H54 (cell line): ENCODE measurements around the gene FAAP24.
"Not testable (repeated sequence)": the region's sequence is repeated elsewhere in the genome, so short reads cannot be mapped to it uniquely, and the experiment has no call there.

Experiments used
- DNase-seq: peaks from one replicate; pipeline ENCODE4 v3.0.0; 2011; ENCODE audit warnings: low spot score, mixed read lengths; ENCODE audit not compliant: insufficient read length
- FAIRE-seq: peaks from 3 replicates; lab custom pipeline; 2011; peaks lifted over from hg19 to GRCh38; lab: Jason Lieb, UNC
- POLR2A ChIP-seq: IDR thresholded peaks from 2 replicates; pipeline ENCODE4 v1.6.1; 2011; ENCODE audit warnings: low read depth, mild to moderate bottlenecking, low read length

Gene FAAP24

DNA sequence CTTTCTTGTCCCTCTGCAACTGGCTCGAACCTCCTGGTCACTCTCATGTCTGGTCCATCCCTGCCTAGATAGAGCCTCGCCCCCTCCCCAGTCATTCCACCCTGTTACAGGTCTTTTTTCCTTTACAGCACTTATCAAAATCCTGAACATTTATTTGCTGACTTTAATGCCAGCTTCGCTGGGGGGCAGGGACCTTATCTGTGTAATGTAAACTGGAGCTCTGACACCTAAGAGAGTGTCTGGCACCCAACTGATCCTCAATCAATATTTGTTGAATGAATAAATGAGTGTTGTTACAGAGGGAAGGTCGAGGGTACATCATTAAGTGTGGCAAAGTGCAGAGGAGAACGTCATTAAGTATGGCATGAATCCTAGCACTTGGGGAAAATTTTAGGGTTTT lies 16.7 kb downstream of the FAAP24 start:
- DNase-seq = no peak
- no peak for FAIRE-seq

DNA sequence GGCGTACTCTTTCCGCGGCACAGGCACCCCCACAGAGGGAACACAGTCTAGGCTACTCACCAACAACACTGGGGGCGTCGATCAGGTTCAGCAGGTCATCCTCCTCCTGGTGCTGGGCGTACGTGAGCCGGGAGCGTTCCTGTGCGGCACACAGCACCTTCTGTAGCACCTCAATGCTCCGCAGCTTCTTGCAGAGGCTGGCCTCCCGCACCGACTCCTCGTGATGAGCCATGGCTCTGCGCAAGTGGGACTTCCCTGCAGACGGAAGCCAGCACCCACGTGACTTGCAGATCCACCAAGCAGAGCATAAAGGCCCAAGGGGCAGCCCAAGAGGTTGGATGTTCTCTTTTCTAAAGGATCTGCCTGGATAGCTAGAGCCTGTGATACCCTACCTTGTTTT lies 23.9 kb downstream of the FAAP24 start:
- DNase-seq = not testable (repeated sequence)

More for the DNA sequence above, 16.7 kb downstream of the FAAP24 start:
- TF ChIP-seq POLR2A = no peak

DNA sequence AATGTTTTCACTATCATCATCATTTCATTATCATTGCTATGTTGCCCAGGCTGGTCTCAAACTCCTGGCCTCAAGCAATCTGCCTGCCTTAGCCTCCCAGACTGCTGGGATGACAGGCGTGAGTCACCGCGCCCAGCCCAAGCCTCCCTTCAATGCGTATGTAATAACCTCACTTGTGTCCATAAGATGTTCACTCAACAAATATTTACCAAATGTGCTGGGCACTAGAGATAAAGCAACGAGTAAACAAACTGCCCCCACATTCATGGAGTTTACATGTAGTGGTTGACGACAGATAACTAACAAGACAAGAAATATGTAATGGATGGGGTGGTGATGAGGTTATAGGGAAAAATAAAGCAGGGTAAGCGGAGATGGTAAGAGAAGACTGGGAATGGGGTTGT lies 25.0 kb downstream of the FAAP24 start:
- not testable (repeated sequence) for DNase-seq, FAIRE-seq

More for the DNA sequence above, 23.9 kb downstream of the FAAP24 start:
- FAIRE-seq = not testable (repeated sequence)

DNA sequence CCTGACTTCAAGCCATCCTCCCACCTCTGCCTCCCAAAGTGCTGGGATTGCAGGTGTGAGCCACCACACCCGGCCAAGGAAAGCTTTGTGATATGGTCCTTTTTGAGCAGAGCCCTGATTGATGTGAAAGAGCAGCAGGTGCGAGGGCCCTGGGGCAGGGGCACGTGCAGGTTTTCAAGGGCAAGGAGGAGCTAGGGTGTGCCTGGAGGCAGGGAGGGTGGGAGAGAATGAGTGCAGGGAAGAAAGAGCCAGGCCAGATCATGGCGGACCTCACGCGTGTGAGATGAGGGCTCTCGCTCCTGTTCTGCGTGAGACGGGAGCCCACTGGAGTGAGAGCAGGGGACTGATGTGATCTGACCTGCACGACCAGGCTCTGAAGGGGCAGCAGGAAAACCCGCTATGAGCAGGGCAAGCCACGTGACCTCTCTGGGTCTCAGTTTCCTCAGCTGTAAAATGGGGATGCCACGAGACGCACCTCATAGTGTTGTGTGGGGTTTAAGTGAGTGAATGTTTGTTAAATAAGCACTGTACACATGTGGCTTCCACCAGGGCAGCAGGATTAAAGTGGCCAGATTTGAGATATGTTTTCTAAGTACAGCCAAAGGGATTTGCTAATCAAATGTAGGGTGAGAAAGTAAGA lies 25.8 kb downstream of the FAAP24 start:
- FAIRE-seq = no peak

DNA sequence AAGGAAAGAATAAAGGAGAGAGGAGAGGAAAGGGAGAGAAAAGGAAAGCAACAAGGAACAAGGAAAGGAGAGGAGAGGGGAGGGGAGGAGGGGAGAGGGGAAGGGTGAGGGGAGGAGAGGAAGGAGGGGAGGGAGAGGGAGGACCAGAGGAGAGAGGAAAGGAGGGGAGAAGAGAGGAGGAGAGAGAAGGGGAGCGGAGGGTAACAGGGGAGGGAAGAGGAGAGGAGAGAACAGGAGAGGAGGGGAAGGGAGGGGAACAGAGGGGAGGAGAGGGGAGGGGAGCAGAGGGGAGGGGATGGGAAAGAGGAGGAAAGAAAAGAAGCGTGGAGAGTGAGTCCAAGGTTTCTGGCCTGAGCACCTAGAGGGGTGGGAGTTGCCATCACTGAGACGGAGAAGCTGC lies 26.7 kb downstream of the FAAP24 start:
- FAIRE-seq (no peak), DNase-seq (no peak)
- TF ChIP-seq POLR2A = no peak

More for the DNA sequence above, 25.8 kb downstream of the FAAP24 start:
- no peak for DNase-seq
- no peak for TF ChIP-seq POLR2A

DNA sequence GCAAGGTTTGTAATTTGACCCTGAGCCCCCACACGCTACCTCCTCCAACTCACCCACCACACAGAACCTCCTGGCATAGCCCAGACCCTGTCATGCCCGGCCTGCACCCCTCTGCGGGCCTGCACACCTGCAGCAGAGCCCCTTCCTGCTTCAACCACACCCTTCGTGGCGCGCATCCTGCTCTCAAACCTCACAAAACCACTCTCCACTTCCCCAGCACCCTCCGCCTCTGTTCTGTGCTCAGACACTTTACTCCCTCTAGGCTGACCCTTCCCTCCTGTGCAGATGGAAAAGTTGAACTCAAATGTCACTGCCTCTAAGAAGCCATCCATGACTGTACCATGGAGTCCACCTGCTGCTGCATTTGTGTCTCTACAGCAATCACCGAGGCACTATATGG lies 28.5 kb downstream of the FAAP24 start:
- no peak for DNase-seq
- no peak for TF ChIP-seq POLR2A

DNA sequence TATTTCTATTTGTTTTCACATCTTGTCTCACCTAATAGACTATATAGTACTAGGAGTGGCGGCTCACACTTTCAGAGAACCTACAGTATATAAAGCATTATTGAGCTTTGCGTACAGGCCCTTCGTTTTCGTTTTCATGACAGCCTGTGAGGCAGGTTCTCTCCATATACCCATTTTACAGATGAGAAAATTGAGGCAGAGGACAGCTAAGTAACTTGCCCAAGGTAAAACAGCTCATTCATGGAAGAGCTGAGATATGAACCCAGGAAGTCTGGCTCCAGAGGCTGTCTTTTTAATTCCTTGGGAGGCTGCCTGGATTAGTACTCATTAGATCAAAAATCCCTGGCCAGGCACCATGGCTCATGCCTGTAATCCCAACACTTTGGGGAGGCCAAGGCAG lies 28.9 kb downstream of the FAAP24 start:
- DNase-seq = no peak
- no peak for TF ChIP-seq POLR2A
- no peak for FAIRE-seq

More for the DNA sequence above, 28.5 kb downstream of the FAAP24 start:
- FAIRE-seq = no peak

DNA sequence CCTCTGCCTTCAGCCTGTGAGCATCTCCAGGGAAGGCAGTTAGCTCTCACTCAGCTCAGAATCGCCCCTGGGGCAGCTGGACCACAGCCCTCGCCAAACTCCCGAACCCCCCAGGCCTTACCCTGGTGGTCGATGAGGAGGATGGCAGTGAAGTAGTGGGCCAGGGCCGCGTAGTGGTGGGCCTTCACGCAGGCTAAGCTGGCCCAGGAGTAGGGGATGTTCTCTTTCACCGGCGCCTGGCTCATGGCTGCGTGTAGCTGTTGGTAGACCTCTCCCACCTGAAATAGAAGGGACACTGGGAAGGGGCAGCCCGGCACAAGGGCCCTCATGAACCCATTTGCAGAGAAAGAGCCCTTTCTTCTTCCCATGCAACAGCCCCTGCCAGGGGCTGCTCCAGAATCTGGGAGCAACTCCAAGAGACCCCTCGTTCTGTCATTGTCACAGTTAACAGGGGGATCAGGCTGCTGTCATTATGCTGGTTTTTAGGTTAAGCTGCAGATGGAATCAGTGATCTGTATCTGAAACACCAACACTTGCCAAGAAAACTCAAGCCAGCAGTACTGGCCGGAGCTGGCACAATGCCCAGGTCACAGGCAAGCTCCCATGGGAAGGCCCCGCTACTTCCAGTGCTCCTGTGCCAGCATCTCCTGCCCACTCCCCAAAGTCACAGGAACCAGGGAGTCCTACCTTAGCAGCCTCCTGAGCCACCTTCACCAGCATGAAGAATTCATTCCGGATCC lies 30.3 kb downstream of the FAAP24 start:
- FAIRE-seq = not testable (repeated sequence)

DNA sequence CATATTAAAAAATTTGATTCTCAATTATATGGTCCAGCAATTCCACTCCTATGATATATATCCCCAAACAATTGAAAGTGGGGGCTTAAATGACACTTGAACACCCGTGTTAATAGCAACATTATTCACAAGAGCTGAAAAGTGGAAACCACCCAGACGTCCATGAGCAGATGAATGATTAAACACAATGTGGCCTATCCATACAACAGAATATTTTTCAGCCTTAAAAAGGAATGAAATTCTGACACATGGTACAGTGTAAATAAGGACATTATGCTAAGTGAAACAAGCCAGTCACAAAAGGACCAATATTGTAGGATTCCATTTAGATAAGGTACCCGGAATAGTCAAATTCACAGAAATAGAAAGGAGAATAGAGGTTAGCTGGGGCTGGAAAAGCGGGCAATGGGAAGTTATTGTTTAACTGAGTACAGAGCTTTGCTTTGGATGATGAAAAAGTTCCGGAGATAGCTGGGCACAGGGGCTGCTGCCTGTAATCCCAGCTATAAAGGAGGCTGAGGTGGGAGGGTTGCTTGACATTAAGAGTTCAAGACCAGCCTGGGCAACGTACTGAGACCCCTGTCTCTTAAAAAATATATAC lies 31.5 kb downstream of the FAAP24 start:
- not testable (repeated sequence) for FAIRE-seq, DNase-seq

More for the DNA sequence above, 30.3 kb downstream of the FAAP24 start:
- not testable (repeated sequence) for DNase-seq

DNA sequence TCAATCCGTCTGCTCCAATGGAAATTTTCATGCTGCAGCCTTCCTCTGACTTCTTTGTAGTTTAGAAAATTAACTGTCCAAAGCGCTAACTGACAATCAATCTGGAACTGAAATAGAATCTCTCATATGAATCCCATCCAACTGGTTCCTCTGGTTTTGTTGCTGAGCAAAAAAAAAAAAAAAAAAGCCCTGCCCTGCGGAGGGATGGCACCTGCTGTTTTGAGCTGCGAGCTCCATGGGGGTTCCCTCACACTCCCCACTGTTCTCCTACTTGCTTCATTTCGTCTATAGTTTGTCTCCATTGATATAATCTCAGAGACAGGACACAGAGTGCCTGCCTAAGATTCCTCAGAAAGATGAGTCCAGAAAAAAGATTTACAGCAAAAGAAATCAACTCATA lies 33.4 kb downstream of the FAAP24 start:
- no peak for FAIRE-seq
- no peak for DNase-seq
- TF ChIP-seq POLR2A = no peak

DNA sequence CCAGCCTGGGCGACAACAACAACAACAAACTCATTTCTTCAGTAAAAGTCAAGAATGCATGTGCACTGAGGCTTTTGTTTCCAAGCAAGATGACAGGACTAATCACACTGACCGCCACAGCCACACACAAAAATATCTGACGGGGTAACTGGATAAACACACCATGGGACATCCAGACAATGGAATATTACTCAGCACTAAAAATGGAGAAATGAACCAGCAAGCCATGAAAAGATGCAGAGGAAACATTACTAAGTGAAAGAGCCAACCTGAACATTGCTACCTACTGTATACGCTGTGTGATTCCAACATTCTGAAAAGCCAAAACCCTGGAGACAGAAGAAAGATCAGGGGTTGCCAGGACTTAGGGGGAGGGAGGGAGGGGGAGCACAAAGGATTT lies 36.7 kb downstream of the FAAP24 start:
- DNase-seq (no peak), FAIRE-seq (no peak)
- no peak for TF ChIP-seq POLR2A

DNA sequence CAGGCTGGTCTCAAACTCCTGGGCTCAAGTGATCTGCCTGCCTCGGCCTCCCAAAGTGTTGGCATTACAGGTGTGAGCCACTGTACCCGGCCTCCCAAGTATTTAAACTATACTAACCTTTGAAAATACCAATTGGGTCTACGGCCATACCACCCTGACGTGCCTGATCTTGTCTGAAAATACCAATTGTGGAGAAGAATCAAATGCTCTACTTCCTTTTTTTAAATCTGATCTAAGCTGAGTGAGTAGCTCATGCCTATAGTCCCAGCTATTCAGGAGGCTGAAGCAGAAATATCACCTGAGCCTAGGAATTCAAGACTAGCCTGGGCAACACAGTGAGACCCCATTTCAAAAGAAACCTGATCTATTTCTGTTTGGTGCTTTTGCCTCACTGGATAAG lies 38.8 kb downstream of the FAAP24 start:
- not testable (repeated sequence) for FAIRE-seq, DNase-seq

DNA sequence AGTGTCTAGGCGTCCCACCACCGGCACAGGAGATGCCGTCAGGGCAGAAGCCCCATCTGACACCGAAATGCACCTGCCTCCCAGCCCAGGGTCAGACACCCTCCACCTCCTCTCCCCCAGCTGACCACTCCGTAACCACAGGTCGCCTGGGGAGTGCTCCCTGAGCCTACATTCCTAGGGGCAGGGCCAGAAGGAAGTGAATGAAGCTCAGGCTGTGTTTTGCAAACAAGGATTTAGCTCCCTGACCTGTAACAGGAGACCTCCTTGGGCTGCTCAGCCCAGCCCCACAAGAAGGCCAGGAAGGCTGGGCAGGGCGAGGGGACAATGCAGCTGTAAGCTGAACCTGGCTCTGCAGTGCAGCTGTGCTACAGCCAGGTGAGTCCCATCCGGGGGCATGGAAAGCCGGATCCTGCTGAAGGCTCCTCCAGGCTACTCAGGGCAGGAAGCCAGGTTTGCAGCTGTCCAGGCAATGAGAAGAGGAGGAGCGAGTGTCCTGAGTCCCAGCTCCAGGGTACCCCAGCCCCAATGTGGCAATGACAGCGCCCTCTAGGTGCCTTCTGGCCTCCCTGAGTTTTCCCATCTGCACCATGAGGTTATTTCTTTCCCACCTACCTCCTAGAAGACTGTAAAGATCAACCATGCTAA lies 50.6 kb downstream of the FAAP24 start:
- TF ChIP-seq POLR2A = no peak
- DNase-seq (no peak), FAIRE-seq (no peak)

DNA sequence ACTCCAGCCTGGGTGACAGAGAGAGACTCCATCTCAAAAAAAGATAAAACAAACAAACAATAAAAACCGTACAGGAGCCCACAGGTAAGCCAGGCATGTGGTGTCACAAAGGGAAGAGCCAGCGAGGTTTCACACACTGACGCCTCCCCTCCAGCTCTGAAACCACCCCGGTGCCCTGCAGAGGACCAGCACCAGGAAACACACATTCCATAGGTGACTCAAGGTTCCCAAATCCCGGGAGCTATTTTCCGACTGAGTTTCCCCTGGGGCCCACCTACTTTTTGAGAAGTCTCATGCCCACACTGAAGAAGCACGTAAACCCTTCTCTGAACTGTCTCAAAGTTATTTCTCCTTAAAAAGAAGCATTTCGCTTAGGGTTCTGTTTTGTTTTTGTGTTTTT lies 52.4 kb downstream of the FAAP24 start:
- no peak for TF ChIP-seq POLR2A
- DNase-seq = no peak
- FAIRE-seq = no peak

DNA sequence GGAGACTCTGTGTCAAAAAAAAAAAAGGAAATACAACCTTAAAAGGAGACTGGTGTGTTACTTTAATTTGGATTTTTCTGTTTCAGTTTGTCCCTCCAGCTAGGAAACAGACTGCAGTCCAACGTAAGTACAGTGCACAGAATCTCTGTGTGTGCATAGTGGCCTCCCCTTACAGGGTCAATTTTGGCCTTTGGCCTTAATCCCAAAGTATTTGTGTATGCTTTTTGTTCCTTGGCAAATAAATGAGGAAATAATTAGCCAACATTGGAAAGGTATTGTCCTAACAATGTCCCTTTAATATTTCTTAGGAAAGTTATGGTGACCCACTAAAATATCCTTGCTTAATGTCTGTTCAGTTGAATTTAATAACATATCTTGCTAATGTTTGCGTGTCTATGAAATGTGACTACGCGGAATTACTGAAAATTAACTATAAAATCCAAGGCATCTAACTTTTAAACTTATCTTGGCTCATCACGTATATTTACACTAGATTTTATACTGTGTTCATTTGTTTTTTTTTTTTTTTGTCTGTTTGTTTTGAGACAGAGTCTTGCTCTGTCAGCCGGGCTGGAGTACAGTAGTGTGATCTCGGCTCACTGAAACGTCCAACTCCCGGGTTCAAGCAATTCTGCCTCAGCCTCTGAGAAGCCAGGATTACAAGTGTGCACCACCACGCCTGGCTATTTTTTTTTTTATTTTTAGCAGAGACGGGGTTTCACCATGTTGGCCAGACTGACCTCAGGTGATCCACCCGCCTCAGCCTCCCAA lies 53.6 kb downstream of the FAAP24 start:
- not testable (repeated sequence) for FAIRE-seq, DNase-seq

DNA sequence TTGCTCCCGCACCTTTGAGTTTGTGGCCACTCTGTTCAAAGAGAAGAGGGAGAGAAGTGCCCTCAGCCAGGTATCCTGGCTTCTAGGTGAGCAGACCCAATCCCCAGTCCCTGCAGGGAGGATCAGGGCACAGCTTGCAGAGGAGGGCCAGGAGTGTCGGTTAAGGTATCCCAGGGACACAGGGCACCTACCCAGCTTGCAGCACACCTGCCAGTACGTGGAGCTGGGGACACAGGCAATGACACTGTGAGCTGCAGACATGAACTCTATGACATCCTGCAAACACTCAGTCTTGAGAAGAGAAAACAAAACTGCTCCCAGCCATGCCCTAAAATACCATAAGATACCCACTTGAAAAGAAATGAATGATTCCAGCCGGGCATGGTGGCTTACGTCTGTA lies 54.6 kb downstream of the FAAP24 start:
- FAIRE-seq, DNase-seq: not testable (repeated sequence)
